Astrocyte (in vitro differentiated cells and primary cell): ENCODE data around the gene GRM7.

ENCODE experiments used
- CTCF ChIP-seq: IDR thresholded peaks from 2 replicates; pipeline ENCODE4 v1.5.1; 2011; ENCODE audit warnings: low read depth, mild to moderate bottlenecking, inconsistent platforms, low read length, moderate library complexity; ENCODE audit not compliant: insufficient read depth
- EZH2 ChIP-seq: IDR thresholded peaks from 2 replicates; pipeline ENCODE4 v1.6.1; 2012; ENCODE audit warnings: mild to moderate bottlenecking, low read length, inconsistent platforms; ENCODE audit not compliant: insufficient read depth

GRCh38 chr3:6825524-6825923 is 35.4 kb upstream of the GRM7 start:
- TF ChIP-seq CTCF (no peak), EZH2 (no peak)
